Activated T-cell treated with anti-CD3 and anti-CD28 coated beads, Interleukin-2, amount 50 U/mL, for 72 hours (primary cell): ENCODE measurements around the gene WNT7B. TPM values are rescaled to one million over a fixed set of nuclear protein-coding genes. Genes with fewer than 3 reads are reported as not detected.

Source experiments
- ATAC-seq, 2 donors: fragments of 150-1000 bp; cut with Tn5 transposase; replicated peaks in 1 of 2; 2 replicates each; pipeline ENCODE4 v1.10.0; 2021; ENCODE audit warnings: moderate library complexity in 2 of 2, mild to moderate bottlenecking in 1 of 2
- DNase-seq, 2 donors: peaks; one replicate each; pipeline ENCODE4 v3.0.0; 2021 to 2022; ENCODE audit warnings: mixed read lengths in 1 of 2
- H3K27ac Mint-ChIP-seq: one replicate; pipeline ENCODE4 v1.8.0; 2022; ENCODE audit warnings: mild to moderate bottlenecking, moderate library complexity, mixed read lengths
- H3K27me3 Mint-ChIP-seq: one replicate; pipeline ENCODE4 v1.8.0; 2022; ENCODE audit warnings: low read depth, mixed read lengths
- H3K36me3 Mint-ChIP-seq, 2 donors: one replicate each; pipeline ENCODE4 v1.8.0; 2022; ENCODE audit warnings: mixed read lengths in 2 of 2, mild to moderate bottlenecking in 1 of 2; ENCODE audit not compliant: insufficient read depth in 2 of 2
- H3K4me1 Mint-ChIP-seq: one replicate; pipeline ENCODE4 v1.8.0; 2022; ENCODE audit warnings: low read depth, mixed read lengths
- H3K4me3 Mint-ChIP-seq, 2 donors: one replicate each; pipeline ENCODE4 v1.8.0; 2022; ENCODE audit warnings: mild to moderate bottlenecking in 2 of 2, mixed read lengths in 2 of 2, moderate library complexity in 2 of 2
- H3K9me3 Mint-ChIP-seq, 2 donors: one replicate each; pipeline ENCODE4 v1.8.0; 2022; ENCODE audit warnings: mixed read lengths in 2 of 2
- total RNA-seq, 2 donors: library from RNA; stranded (reverse); gene quantifications; one replicate each; pipeline ENCODE4 v1.2.3, GENCODE V29; 2022

Gene WNT7B
- total RNA-seq, 2 donors from 2014 or later = not detected

DNA sequence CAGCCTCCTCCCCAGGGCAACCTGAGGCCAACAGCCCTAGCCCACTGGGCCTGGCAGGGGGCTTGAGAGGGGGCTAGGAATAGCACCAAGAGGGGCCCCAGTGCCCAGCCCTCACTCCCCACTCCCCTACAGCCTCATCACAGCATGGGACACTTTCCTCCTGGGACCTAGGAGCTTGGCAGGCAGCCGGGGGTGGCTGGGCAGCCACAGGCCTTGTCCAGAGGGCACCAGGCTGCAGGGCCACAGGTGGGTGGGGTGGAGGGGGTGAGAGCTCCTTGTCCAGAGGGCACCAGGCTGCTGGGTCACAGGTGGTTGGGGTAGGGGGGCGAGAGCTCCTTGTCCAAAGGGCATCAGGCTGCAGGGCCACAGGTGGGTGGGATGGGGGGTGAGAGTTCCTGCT is 61.8 kb downstream of the WNT7B start:
- H3K27ac Mint-ChIP-seq = no peak overlapping the region
- H3K4me3 Mint-ChIP-seq = no peak overlapping the region
- H3K9me3 Mint-ChIP-seq = peaks cover 4 to 5% of the 10 kb centered on the region in 2 donors
- peaks cover 0 to 2% of the 10 kb centered on the region in 2 donors for H3K36me3 Mint-ChIP-seq
- H3K27me3 Mint-ChIP-seq = peaks cover 6% of the 10 kb centered on the region
- no peaks in the 10 kb centered on the region for H3K4me1 Mint-ChIP-seq
- ATAC-seq (no peak), DNase-seq (no peak)

DNA sequence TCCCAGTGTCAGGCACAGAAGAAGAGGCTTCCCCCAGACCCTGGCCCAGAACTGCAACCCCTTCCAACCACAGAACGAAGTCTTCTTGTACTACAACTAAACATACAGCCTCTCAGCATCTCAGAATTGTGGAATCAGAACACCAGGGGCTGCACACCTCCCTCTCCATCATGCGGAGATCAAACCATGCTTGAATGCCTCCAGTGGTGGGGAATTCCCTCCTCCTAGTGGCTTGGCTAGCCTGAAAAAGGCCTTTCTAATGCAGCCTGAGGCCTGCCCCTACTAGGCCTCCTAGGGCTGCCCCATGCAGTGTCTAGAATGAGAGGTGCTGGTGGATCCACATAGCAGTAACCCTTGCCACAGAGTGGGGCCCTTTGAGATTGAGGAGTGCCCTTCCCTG is 62.7 kb downstream of the WNT7B start:
- peaks cover 4 to 5% of the 10 kb centered on the region in 2 donors for H3K9me3 Mint-ChIP-seq
- H3K36me3 Mint-ChIP-seq = peaks cover 0 to 2% of the 10 kb centered on the region in 2 donors
- DNase-seq = no peak
- H3K27ac Mint-ChIP-seq = no peak overlapping the region
- peaks cover 6% of the 10 kb centered on the region for H3K27me3 Mint-ChIP-seq
- no peak for ATAC-seq
- no peaks in the 10 kb centered on the region for H3K4me1 Mint-ChIP-seq
- no peak overlapping the region for H3K4me3 Mint-ChIP-seq

DNA sequence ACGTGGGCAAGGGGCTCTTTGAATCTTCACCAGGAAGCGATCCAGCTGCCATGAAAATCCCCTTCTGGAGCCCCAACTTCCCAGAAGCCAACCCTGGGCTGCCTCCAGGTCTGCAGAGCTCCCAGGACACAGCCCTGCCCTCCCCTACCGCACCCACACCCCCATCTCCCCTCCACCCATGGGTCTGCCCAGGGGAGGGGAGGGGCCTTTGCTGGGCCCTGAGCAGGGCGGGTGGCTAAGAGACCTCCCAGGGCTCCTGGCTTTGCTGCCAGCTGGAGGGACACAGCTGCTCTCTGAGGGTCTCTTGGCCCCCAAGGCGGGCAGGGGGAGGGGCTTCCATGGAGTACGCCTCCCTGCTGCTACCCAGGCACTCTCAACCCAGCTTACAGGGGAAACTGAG is 64.1 kb downstream of the WNT7B start:
- Mint-ChIP-seq H3K9me3 (peaks cover 4 to 5% of the 10 kb centered on the region in 2 donors), H3K27ac (no peak overlapping the region), H3K36me3 (peaks cover 0 to 2% of the 10 kb centered on the region in 2 donors), H3K27me3 (peaks cover 5% of the 10 kb centered on the region), H3K4me3 (no peak overlapping the region), H3K4me1 (no peaks in the 10 kb centered on the region)
- DNase-seq (no peak), ATAC-seq (no peak)

DNA sequence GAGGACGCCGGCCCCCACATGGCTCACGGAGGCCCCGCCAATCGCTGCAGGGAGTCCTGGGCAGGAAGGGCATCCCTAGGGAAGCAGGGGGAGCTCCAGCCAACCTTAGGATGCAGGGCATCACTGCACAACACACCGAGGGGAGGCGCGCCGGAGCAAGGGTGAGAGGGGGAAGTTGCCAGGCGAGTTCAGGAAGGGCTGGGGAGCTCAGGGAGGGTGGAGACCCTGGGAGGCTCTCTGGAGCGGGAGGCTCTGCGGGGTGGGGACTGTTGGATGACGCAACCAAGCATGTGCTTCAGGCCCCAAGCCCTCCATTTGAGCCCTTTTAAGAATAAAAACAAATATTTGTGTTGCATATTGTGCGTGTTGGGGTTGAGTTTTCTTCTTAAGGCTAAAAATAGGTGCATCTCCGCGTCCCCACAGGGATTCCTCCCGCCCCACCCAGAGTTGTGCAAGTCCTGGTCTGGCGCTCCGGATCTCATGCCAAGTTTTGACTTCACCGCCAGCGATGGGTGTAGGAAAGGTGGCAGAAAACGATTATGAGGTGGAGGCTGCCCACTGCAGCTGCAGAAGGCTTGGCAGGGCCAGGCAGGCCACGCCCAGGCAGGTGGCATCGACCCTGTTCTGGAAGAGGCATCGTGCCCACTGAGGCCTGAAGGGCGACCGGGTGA is 65.2 kb downstream of the WNT7B start:
- peaks cover 0 to 2% of the 10 kb centered on the region in 2 donors for H3K36me3 Mint-ChIP-seq
- peaks cover 4 to 5% of the 10 kb centered on the region in 2 donors for H3K9me3 Mint-ChIP-seq

DNA sequence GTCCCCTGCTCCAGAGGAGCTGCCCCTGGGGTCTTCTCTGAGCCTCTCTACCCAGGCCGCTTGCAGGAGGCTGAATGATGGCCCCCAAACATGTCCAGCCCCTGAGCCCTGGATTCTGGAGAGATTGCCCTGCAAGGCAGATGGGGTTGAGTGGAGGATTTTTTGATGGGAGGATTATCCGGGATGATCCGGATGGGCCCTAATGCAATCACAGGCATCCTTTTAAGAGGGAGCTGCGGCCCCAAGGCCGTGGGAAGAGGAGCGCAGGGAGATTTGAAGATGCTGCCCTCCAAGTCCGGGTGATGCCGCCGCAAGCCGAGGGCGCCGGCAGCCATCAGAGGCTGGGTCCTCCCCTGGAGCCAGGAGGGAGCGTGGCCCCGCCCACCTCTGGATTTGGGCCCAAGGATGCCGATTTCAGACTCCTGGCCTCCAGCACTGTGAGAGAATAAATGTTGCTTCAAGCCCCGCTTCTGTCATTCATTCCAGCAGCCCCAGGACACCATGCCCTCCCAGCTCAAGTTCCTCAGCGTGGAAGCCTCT is 66.0 kb downstream of the WNT7B start:
- H3K4me1 Mint-ChIP-seq = no peaks in the 10 kb centered on the region
- ATAC-seq (no peak), DNase-seq (no peak)
- H3K4me3 Mint-ChIP-seq = no peak overlapping the region
- peaks cover 4 to 5% of the 10 kb centered on the region in 2 donors for H3K9me3 Mint-ChIP-seq
- peaks cover 0 to 2% of the 10 kb centered on the region in 2 donors for H3K36me3 Mint-ChIP-seq
- H3K27me3 Mint-ChIP-seq = no peaks in the 10 kb centered on the region
- H3K27ac Mint-ChIP-seq = no peak overlapping the region

More for the DNA sequence above, 65.2 kb downstream of the WNT7B start:
- no peak for ATAC-seq
- no peak overlapping the region for H3K4me3 Mint-ChIP-seq
- H3K4me1 Mint-ChIP-seq = no peaks in the 10 kb centered on the region
- DNase-seq = no peak
- no peaks in the 10 kb centered on the region for H3K27me3 Mint-ChIP-seq
- no peak overlapping the region for H3K27ac Mint-ChIP-seq

DNA sequence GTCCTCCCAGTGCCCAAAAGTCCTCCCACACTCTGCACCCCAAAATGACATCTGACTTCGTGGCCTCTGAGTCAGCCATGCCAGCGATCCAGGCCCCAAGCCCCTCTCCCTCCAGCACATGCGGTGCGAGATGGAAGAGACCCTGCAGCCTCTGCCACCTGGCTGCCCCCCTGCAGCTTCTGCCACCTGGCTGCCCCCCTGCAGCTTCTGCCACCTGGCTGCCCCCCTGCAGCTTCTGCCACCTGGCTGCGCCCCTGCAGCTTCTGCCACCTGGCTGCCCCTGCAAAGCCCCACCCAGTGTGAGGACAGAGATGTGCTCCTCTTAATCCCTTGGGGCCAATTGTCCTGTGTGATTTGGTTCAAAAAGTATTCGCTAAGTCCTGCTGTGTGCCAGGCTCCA is 68.0 kb downstream of the WNT7B start:
- peaks cover under 1% of the 10 kb centered on the region in 2 donors for H3K9me3 Mint-ChIP-seq
- no peak for ATAC-seq

DNA sequence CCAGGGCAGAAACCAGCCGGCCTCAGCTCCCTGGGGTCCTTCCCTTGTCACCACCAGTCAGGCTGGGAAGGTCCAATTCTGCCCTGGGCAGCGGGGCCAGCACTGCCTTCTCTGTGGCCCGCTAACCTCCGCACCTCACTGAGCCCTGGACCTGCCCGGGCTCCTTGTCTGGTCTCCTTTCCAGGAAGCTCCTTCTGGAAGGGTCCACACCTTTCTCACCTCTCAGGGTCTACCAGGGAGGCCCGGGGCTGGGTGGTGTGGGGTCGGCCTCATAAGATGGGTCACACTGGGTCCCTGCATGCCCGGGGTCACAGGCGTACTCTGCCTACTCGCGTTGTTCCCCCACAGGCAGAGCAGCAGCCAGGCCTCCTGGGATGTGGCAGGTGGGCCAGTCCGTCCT is 69.0 kb downstream of the WNT7B start:
- DNase-seq (no peak), ATAC-seq (no peak)
- H3K4me1 Mint-ChIP-seq = no peaks in the 10 kb centered on the region
- H3K4me3 Mint-ChIP-seq = no peak overlapping the region
- H3K36me3 Mint-ChIP-seq = no peaks in the 10 kb centered on the region
- peaks cover 9% of the 10 kb centered on the region for H3K27me3 Mint-ChIP-seq
- no peaks in the 10 kb centered on the region for H3K9me3 Mint-ChIP-seq
- H3K27ac Mint-ChIP-seq = no peak overlapping the region

More for the DNA sequence above, 68.0 kb downstream of the WNT7B start:
- Mint-ChIP-seq H3K36me3 (no peaks in the 10 kb centered on the region), H3K4me3 (no peak overlapping the region), H3K27me3 (peaks cover 9% of the 10 kb centered on the region), H3K27ac (no peak overlapping the region), H3K4me1 (no peaks in the 10 kb centered on the region)
- no peak for DNase-seq

DNA sequence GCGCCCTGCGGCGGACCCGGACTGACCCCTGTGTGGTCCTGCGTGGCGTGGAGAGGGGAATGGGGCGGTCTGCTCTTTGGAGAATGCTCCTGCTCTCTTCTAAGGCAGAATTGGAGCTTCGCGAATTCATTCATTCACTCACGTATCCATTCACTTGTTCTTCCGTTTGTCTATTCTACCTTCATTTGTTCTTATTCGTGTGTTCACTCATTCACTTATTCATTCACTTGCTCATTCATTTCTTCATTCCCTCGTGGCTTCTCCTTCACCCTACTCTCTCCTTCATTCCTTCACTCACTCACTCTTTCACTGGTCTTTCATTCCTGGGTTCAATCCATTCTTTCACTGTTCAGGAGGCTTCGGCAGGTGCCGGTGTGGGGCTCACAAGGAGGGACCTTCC is 69.6 kb downstream of the WNT7B start:
- no peak for ATAC-seq
- no peak overlapping the region for H3K4me3 Mint-ChIP-seq
- H3K9me3 Mint-ChIP-seq = no peaks in the 10 kb centered on the region
- DNase-seq = no peak
- H3K36me3 Mint-ChIP-seq = no peaks in the 10 kb centered on the region
- peaks cover 9% of the 10 kb centered on the region for H3K27me3 Mint-ChIP-seq
- no peak overlapping the region for H3K27ac Mint-ChIP-seq
- H3K4me1 Mint-ChIP-seq = no peaks in the 10 kb centered on the region

DNA sequence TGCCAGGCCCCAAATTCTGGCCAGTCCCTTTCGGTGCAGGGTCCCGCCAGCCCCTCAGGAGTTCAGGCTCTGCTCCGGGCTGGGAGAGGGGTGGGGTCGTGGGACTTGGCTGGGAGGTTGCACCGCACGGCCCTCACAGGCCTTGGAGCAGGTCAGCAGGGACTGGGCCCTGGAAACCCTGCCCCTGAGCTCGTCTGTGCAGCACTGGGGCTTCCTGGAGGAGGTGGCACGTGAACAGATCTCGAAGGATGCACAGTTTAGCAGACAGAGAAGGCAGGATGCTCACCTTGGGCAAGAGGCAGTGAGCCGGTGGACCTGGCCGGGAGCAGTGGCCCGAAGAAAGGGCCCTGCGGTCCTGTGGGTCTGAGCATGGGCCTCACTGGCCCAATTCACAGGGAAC is 70.0 kb downstream of the WNT7B start:
- Mint-ChIP-seq H3K27ac (no peak overlapping the region), H3K27me3 (peaks cover 9% of the 10 kb centered on the region), H3K9me3 (no peaks in the 10 kb centered on the region), H3K4me3 (no peak overlapping the region), H3K36me3 (no peaks in the 10 kb centered on the region), H3K4me1 (no peaks in the 10 kb centered on the region)
- DNase-seq (no peak), ATAC-seq (no peak)

DNA sequence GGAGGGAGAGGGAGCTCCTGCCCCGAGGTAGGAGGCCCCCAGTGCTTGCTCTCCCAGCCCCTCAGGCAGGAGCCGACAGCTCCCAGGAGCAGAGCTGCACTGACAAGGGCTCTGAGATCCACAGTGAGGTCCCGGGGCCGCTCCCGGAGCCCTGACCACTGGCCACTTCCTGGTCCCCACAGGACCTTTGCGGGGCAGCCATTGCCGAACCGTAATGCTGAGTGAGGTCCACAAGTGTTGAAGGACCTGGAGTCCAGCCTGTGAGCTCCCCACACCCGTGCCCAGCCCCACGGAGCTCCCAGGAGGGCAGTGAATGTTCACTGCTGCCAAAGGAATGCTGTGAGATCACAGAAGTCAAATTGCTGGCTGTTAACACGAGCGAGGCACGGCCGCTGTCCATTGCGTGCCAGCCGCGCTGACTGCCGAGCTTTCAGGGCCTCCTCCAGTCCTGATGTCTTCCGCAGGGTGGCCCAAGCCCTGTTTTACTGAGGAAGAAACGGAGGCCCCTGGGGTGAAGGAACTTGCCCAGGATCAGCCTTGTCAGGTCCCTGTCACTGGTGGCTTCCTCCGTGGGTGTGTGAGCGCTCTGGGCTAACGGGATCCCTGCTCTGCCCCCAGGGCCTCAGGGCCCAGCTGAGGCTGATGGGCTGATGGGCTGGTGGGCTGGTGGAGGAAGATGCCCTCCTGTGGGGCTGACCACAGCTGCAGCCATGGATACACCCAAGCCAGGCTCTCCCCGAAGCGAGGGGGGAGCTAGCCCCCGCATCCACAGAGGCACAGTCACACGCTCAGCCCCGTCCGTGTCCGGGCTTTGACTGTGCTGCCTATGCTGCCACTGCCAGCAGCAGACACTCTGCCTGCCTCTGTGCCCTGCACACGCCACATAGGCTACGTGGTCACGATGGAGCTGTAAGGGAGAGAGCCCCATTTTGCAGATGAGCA is 70.8 kb downstream of the WNT7B start:
- Mint-ChIP-seq H3K4me3 (no peak overlapping the region), H3K9me3 (no peaks in the 10 kb centered on the region), H3K4me1 (no peaks in the 10 kb centered on the region), H3K27me3 (peaks cover 9% of the 10 kb centered on the region), H3K36me3 (no peaks in the 10 kb centered on the region), H3K27ac (no peak overlapping the region)
- DNase-seq (no peak), ATAC-seq (no peak)

DNA sequence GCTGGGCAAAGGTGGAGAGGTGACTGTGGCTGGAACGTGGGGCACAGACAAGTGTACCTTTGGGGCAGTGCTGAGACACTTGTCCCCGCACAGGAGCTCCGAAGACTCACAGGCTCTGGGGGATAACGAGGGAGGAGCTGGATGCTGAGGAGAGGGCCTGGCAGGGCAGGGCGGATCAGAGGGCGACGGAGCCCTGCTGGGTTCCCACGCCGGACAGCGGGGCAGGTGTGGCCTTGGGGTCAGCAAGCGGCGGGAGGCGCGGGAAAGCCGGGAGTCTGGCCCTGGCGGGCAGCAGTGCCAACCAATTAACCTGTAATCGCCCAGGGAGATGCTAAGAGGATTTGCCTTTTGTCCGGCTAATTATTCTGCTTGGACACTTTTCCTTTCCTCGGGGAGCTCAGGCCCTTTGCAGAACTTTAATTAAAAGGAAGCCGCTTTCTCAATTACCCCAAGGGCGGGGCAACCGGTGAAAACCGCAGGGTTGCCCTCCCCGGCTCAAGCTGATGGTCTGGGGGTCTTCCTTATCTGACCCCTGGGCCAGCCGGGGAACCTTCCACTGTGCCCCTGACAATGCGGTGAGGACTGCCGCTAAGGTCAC is 71.5 kb downstream of the WNT7B start:
- H3K4me1 Mint-ChIP-seq = no peaks in the 10 kb centered on the region
- no peaks in the 10 kb centered on the region for H3K36me3 Mint-ChIP-seq

DNA sequence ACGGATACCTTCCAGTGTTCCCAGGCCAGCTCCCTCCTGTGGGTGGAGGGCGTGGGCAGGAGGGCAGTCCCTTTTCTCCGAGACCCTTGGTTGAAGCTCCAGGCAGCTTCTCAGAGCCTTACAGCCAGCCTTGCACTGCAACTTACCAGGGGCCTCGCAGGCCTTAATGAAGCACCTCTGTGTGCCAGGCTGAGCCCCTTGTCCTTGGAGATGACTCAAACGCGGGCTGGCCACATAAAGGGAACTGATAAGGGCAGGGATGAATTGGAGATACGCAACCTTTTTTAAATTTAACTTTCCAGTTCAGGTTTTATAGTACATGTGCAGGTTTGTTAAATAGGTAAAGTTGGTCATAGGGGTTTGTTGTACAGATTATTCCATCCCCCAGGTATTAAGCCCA is 72.7 kb downstream of the WNT7B start:
- no peak for DNase-seq
- H3K36me3 Mint-ChIP-seq = no peaks in the 10 kb centered on the region

More for the DNA sequence above, 71.5 kb downstream of the WNT7B start:
- Mint-ChIP-seq H3K9me3 (no peaks in the 10 kb centered on the region), H3K27ac (no peak overlapping the region), H3K27me3 (peaks cover 9% of the 10 kb centered on the region), H3K4me3 (no peak overlapping the region)
- DNase-seq = no peak
- ATAC-seq = no peak

More for the DNA sequence above, 72.7 kb downstream of the WNT7B start:
- Mint-ChIP-seq H3K4me3 (no peak overlapping the region), H3K27me3 (peaks cover 16% of the 10 kb centered on the region), H3K9me3 (no peaks in the 10 kb centered on the region), H3K27ac (no peak overlapping the region), H3K4me1 (no peaks in the 10 kb centered on the region)
- ATAC-seq = no peak
